SK-N-DZ (cell line): ENCODE results near the gene ADNP.
"Not testable (repeated sequence)": the region's sequence is repeated elsewhere in the genome, so short reads cannot be mapped to it uniquely, and the experiment has no call there.

Source experiments
- DNase-seq: peaks from one replicate; pipeline ENCODE4 v3.0.0-alpha.2; 2015; ENCODE audit warnings: low spot score

ADNP gene

GRCh38 chr20:50903353-50904051 lies 27.7 kb downstream of the ADNP start:
- DNase-seq: no peak

GRCh38 chr20:50901301-50901700 lies 29.9 kb downstream of the ADNP start:
- DNase-seq: no peak

- DNase-seq: no peak
Observed at GRCh38 chr20:50900261-50900660, 31.0 kb downstream of the ADNP start.

GRCh38 chr20:50898475-50898874 lies 32.8 kb downstream of the ADNP start:
- DNase-seq: no peak

- no peak for DNase-seq
Observed at GRCh38 chr20:50895111-50895830, 36.0 kb downstream of the ADNP start.

- no peak for DNase-seq
Observed at GRCh38 chr20:50893620-50894019, 37.6 kb downstream of the ADNP start.

GRCh38 chr20:50892394-50892793 lies 38.8 kb downstream of the ADNP start:
- DNase-seq: no peak

GRCh38 chr20:50891138-50891537 lies 40.1 kb downstream of the ADNP start:
- no peak for DNase-seq

GRCh38 chr20:50887576-50887975 lies 43.7 kb downstream of the ADNP start:
- DNase-seq: no peak

GRCh38 chr20:50886184-50886790 lies 45.0 kb downstream of the ADNP start:
- no peak for DNase-seq

GRCh38 chr20:50885781-50886180 lies 45.5 kb downstream of the ADNP start:
- no peak for DNase-seq

- no peak for DNase-seq
Observed at GRCh38 chr20:50885068-50885467, 46.2 kb downstream of the ADNP start.

GRCh38 chr20:50883856-50884255 lies 47.4 kb downstream of the ADNP start:
- DNase-seq: no peak

- DNase-seq: not testable (repeated sequence)
Observed at GRCh38 chr20:50881759-50882424, 49.3 kb downstream of the ADNP start.

- DNase-seq: no peak
Observed at GRCh38 chr20:50879649-50880550, 51.3 kb downstream of the ADNP start.

GRCh38 chr20:50877232-50877743 lies 53.9 kb downstream of the ADNP start:
- no peak for DNase-seq

- no peak for DNase-seq
Observed at GRCh38 chr20:50876816-50877215, 54.4 kb downstream of the ADNP start.

GRCh38 chr20:50876063-50876685 lies 55.1 kb downstream of the ADNP start:
- DNase-seq: no peak

GRCh38 chr20:50874758-50875665 lies 56.2 kb downstream of the ADNP start:
- DNase-seq: no peak
